ENCODE measurements around the gene MIR17HG.
"Not testable (repeated sequence)": the region's sequence is repeated elsewhere in the genome, so short reads cannot be mapped to it uniquely, and the experiment has no call there.

Gene MIR17HG

DNA sequence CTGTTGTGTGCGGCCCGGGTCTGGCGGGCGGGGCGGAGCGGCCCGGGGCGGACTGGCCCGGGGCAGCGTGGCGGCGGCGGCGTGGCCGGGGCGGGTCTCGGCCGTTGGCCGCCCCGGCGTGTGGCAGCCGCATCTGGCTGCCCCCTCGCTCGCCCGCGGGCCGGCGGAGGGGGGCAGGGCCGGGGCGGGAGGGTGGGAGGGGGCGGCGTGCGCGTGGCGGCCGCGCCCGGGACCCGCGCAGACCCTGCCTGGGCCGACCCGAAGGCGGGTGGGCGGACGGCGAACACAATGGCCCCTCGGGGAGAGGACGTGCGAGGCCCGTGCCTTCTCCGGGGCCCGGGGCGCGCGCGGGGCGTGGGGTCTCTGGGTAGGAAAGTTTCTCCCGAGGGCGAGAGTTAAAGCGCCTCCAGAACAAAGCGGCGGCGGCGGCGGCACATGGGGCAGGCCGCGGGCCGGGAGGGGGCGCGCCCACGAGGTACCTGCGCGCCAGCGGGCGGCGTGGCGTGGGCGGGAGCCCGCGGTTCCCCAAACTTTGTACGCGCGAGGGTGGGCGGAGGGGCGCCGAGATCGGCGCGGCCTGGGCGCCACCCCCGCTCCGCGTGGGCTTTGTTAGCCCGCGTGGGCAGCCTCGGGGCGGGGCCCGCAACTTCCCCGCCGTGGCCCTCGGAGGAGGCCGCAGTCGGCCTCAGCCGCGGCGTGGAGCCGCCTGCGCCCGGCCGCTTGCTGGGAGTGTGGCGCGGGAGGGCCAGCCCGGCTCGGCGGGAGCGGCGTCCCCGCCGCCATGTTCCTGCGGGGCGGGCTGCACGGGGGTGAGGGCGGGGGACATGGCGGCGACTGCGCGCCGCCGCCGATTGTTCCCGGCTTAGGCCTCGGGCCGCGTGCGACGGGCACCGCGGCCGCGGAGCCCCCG, 764 bp downstream of the MIR17HG start:
- DNase-seq (ENCODE audit: low spot score): peak; percentile 72

DNA sequence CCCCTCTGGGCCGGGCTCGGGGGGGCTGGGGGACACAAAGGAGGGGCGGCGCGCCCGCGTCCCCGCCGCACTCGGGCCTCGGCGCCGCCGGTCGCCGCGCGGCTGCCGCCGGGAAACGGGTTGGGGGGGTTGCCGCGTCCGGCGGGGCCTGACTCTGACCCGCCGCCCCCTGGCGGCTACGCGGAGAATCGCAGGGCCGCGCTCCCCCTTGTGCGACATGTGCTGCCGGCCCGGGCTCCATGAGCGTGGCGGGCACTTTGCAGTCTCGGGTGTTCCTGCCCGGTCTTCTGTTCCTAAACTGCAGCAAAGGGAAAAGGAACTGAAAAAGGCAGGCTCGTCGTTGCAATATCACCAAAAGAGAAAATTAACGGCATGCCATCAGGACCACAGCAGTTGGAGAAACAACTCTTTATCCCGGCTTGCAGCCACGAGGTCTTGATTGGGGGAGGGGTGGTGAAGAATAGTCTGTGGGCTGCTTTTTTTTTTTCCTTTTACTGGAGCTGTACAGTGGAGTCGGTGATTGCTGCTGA, 1.5 kb downstream of the MIR17HG start:
- DNase-seq (ENCODE audit: low spot score): peak; percentile 82

DNA sequence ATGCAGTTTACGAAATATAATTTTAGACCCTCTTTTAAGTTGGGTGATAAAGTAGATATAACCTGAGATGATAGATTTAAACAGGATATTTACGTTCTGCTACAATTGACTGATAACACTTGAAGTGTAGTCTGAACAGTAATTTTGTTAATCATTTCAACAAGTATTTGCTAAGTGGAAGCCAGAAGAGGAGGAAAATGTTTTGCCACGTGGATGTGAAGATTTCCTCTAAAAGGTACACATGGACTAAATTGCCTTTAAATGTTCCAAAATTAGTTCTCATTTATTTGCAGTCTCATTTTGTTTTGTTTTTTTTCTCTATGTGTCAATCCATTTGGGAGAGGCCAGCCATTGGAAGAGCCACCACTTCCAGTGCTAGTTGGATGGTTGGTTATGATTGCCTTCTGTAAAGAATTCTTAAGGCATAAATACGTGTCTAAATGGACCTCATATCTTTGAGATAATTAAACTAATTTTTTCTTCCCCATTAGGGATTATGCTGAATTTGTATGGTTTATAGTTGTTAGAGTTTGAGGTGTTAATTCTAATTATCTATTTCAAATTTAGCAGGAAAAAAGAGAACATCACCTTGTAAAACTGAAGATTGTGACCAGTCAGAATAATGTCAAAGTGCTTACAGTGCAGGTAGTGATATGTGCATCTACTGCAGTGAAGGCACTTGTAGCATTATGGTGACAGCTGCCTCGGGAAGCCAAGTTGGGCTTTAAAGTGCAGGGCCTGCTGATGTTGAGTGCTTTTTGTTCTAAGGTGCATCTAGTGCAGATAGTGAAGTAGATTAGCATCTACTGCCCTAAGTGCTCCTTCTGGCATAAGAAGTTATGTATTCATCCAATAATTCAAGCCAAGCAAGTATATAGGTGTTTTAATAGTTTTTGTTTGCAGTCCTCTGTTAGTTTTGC, 2.8 kb downstream of the MIR17HG start:
- DNase-seq (ENCODE audit: low spot score): no peak

- no peak for DNase-seq (ENCODE audit: low spot score)
Observed at GRCh38 chr13:91351123-91351522, 3.6 kb downstream of the MIR17HG start.

DNA sequence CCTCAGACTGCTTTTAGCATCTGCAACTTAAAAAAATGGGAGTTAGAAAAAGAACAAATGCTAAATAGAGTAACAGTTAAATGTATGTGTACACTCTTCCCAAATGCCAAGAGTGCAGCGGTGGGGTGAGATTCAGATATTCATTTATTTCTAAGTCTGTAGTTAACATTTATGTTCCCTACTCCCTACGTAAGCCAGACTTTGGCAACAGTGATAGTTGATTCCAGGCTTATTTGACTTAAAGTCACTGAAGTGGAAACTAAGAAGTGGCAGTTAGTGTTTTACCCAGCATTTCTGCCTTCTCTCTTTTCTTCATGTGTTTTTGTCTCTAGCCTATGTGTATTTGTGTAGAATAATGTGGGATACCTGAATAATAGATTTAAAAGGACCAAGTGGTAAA, 4.5 kb downstream of the MIR17HG start:
- no peak for DNase-seq (ENCODE audit: low spot score)

GRCh38 chr13:91352891-91353290, 5.4 kb downstream of the MIR17HG start:
- not testable (repeated sequence) for DNase-seq (ENCODE audit: low spot score)

DNA sequence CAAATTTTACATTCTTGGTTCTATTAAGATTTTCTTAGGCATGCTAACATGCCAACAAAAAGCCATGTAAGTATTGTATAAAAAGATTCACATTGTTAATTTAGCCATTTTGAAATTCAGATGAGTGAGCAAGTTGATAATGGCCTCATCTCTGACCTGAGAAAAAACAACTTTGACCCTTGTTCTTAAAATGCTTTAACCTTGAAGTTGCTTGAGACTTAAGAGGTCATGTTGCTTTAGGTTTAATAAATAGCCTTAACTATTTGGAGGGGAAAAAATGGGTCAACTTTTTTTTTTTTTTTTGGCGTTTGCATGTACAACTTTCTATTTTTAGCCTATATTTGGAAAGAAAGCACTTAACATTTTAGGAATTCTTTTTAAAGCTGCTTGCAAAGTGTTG, 6.0 kb downstream of the MIR17HG start:
- DNase-seq (ENCODE audit: low spot score): no peak

DNA sequence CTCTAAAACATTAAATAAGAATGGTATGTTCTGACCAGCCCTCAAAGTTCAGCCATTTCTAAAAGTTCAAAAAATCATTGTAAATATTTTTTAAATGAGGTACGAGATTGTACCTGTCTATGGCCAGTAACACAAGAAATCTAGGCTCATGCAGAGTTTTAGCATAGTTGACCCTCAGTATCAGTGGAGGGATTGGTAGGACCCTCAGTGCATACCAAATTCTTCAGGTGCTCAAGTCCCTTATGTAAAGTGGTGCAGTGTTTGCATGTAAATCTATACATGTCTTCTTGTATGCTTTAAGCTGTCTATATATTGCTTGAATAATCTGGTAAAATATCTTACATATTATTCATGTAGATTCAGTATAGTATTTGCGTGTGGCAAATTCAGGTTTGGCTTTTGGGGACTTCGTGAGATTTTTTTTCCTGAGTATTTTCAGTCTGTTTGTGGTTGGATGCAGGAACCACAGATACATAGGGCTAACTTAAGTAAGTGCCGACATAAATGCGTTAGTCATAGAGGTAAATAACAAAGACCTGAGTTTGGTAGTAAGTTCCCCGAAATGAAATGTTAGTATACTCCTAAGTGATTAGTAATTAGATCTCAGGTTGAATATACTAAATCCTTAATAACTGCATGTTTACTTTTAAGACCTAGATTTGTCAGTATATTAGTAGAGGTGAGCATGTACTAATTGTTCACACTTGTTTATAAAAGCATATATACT, 7.8 kb downstream of the MIR17HG start:
- no peak for DNase-seq (ENCODE audit: low spot score)

DNA sequence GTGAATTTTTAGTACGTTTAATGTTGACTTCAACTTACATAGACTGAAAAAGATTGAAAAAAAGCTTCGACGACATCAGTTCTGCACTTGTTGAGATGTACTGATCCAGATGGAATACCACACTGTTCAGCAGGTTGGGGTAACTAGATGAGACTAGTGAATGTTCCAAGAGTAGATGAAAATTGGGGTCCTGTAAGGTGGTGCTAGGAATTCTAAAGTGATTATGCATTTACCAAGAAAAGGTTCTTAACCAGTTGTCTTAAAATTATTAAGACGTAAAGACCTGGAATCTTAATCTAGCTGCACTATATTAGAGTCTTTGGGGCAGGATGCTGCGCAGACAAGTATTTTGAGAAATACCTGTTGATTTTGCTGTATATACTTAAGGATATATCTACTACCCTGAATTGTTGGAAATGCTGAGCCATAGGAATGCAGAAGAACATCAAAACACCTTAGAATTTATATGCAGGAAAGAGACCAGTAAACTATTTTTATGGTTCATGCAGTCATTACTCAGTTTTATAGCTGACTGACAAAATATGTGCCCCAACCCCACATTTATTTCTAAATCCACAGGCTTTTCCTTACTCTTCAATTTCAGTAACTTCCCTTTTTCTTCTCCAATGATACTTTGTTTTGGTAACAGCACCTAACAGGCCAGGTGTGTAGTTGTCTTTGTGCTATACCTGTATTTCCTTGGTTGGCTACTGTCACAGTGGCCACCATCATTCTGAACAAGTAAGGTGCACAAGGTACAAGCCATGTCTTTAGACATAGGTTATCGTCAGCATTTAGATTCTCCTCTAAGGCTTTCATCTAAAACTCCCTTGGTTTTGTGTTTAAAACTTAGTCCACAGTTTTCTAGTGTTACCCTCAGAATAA, 8.6 kb downstream of the MIR17HG start:
- no peak for DNase-seq (ENCODE audit: low spot score)

DNA sequence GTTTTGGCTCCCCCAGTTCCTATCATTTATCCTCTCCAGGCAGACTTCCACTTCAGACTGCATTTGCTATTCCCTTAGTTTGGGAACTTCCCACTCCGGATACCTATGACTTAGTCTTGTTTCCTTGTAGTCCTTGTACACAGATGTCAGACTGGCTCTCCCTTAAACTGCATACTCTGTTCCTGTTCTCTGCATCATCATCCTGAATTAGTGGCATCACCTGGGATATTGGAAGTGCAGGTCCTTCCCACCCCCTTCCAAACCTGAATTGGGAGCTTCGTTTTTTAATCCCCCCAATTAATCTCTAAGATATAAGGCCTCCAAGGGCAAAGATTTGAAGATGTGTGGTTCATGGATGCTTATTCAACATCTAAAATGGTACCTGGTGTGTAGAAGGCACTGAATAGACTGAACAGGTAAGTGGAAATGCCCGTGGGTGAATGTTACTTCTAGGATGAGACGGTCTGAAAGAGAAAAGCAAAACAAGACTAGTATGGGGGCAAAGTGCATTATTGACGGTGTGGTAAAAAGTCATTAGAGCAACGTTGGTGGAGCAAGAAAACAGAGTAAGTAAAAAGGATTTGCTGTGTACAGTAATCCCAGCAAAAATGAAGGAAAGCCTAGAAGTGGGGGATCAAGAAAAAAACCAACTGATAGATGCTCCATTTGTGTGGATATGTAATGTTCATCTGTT, 9.6 kb downstream of the MIR17HG start:
- DNase-seq (ENCODE audit: low spot score): no peak

GRCh38 chr13:91357613-91358386, 10.3 kb downstream of the MIR17HG start:
- no peak for DNase-seq (ENCODE audit: low spot score)

GRCh38 chr13:91358387-91358782, 10.9 kb downstream of the MIR17HG start:
- no peak for DNase-seq (ENCODE audit: low spot score)

- DNase-seq (ENCODE audit: low spot score): no peak
Observed at GRCh38 chr13:91359111-91359510, 11.6 kb downstream of the MIR17HG start.

DNA sequence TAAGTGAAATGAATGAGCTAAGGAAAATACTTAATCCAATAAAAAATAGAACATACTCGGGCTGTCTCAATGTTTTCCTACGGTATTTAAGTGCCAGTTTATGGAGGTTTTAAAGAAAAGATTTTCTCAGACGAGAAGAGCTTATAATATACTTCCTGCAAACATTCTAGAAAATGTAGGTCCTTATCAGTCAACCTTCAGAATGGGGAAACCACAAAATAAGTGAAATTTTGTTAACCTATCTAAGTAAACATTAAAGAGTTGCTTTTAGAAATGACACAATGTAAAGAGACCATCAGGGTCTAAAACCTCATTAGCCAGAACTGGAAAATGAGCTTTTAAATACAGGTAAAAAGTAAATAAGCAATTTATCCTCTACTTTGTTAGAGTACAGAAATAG, 12.1 kb downstream of the MIR17HG start:
- DNase-seq (ENCODE audit: low spot score): no peak

DNA sequence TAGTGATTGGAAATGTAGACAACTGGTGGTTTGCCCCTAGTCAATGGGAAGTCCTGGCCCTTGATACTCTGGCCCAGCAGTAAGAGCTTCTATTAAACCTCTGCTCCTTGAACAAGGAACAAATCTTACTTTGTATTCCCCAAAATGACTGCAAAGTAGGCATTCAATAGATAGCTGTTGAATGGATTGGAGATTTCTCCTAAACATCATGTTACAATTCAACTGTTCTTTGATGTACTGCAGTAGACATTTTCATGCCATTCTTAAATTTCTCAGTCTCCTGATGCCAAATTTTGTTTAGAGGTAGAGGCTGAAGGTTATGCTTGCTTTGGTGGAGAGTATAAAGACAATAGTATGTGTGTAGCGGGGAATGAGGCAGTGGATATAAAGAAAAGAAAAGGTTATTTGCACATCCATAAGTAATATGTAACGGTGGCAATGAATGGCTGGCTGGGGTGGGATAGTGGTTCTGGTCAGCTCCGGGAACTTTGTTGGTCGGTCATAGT, 12.8 kb downstream of the MIR17HG start:
- no peak for DNase-seq (ENCODE audit: low spot score)

DNA sequence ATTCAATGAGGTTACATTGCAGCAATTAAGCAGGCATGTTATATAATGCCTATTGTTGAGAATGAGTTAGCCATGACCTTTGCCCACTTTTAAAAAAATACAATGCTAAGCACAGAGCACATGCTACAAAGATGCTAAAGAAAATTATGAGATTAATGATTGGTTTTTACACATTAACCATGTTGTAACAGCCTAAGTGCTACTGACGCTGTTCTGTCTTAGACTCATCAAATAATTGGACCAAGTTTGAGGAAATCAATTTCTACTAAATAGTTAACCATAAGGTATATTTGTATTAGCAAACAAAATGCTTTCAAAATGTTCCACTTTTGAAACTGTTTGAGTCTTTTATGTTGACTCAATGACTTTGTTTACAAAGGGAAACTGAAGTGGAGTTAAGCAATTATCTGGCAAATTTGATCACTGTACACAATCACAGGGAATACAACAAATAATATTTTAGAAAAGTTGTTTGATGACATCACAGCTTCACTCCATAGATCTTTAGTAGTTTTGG, 14.3 kb downstream of the MIR17HG start:
- DNase-seq (ENCODE audit: low spot score): no peak

DNA sequence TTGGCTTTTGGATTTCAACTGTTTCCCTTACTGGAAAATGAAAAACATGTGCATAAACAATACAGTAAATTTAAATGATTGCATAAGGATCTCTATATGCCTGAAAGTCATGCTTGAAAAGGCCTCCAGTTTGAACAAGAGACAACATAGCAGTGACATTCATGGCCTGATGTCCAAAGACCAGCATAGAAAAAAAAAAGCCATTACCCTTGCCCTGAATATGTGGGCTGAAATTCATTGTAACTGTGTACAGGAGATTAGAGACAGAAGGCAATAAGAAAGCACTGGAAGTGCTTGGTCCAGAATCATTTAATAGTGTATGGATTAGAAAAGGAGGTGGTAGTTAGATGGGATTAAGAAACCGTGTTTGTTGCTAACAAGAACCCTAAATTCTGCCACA, 15.4 kb downstream of the MIR17HG start:
- DNase-seq (ENCODE audit: low spot score): no peak

DNA sequence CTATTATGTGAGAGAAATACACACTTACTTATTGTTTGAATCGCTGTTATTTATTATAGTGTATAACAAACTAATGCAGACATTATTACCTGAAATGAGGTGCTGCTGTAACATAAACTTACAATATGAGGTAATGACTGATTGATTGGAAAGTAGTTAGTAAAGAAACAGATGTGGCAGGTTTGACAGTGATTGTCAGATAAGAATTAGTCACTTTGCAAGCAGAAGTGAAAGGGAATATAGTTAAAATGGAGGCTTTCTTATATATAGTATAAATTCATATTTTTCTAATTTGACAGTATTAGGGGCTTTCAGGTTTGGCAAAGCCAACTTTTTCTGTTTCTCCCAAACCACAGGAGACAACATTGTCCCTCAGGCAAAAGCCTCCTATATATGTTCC, 20.6 kb downstream of the MIR17HG start:
- DNase-seq (ENCODE audit: low spot score): no peak

Data from hepatic stellate cell (primary cell).